Measurements from ENCODE around the gene FADS2.

FADS2 gene

GRCh38 chr11:61851900-61852295 is 23.8 kb downstream of the FADS2 start:
- H3K4me3 ChIP-seq (ENCODE audit: low read length) = no peak overlapping the region
- H3K27ac ChIP-seq (ENCODE audit: low read depth, low read length) = no peak overlapping the region
- 96% methylated on average over 6 of the region's 6 CpGs for WGBS
- no peaks in the 10 kb centered on the region for H3K27me3 ChIP-seq (ENCODE audit: insufficient read depth, low read length)
- no peak overlapping the region for H3K9ac ChIP-seq (ENCODE audit: low read depth, low read length)
- H3K4me1 ChIP-seq (ENCODE audit: insufficient read depth, low read length) = no peaks in the 10 kb centered on the region
- no peaks in the 10 kb centered on the region for H3K9me3 ChIP-seq (ENCODE audit: insufficient read depth, low read depth, low read length)
- peaks cover 98% of the 10 kb centered on the region for H3K36me3 ChIP-seq (ENCODE audit: insufficient read depth, low read length)

- Histone ChIP-seq H3K9me3 (ENCODE audit: insufficient read depth, low read depth, low read length) (no peaks in the 10 kb centered on the region), H3K9ac (ENCODE audit: low read depth, low read length) (no peak overlapping the region), H3K4me1 (ENCODE audit: insufficient read depth, low read length) (no peaks in the 10 kb centered on the region), H3K27ac (ENCODE audit: low read depth, low read length) (no peak overlapping the region), H3K27me3 (ENCODE audit: insufficient read depth, low read length) (no peaks in the 10 kb centered on the region), H3K36me3 (ENCODE audit: insufficient read depth, low read length) (peaks cover 96% of the 10 kb centered on the region), H3K4me3 (ENCODE audit: low read length) (no peak overlapping the region)
- WGBS = 90% methylated on average over 13 of the region's 13 CpGs
Measured at GRCh38 chr11:61853698-61854169, 25.6 kb downstream of the FADS2 start.

- no peaks in the 10 kb centered on the region for H3K9me3 ChIP-seq (ENCODE audit: insufficient read depth, low read depth, low read length)
- no peak overlapping the region for H3K4me3 ChIP-seq (ENCODE audit: low read length)
- 97% methylated on average over 17 of the region's 17 CpGs for WGBS
- no peak overlapping the region for H3K9ac ChIP-seq (ENCODE audit: low read depth, low read length)
- H3K27ac ChIP-seq (ENCODE audit: low read depth, low read length) = no peak overlapping the region
- no peaks in the 10 kb centered on the region for H3K4me1 ChIP-seq (ENCODE audit: insufficient read depth, low read length)
- H3K36me3 ChIP-seq (ENCODE audit: insufficient read depth, low read length) = peaks cover 96% of the 10 kb centered on the region
- H3K27me3 ChIP-seq (ENCODE audit: insufficient read depth, low read length) = no peaks in the 10 kb centered on the region
Measured at GRCh38 chr11:61854206-61854895, 26.3 kb downstream of the FADS2 start.

GRCh38 chr11:61854966-61855714 is 27.0 kb downstream of the FADS2 start:
- Histone ChIP-seq H3K4me1 (ENCODE audit: insufficient read depth, low read length) (no peaks in the 10 kb centered on the region), H3K27ac (ENCODE audit: low read depth, low read length) (no peak overlapping the region), H3K4me3 (ENCODE audit: low read length) (no peak overlapping the region), H3K27me3 (ENCODE audit: insufficient read depth, low read length) (no peaks in the 10 kb centered on the region), H3K9ac (ENCODE audit: low read depth, low read length) (no peak overlapping the region), H3K36me3 (ENCODE audit: insufficient read depth, low read length) (peaks cover 96% of the 10 kb centered on the region), H3K9me3 (ENCODE audit: insufficient read depth, low read depth, low read length) (no peaks in the 10 kb centered on the region)
- WGBS = 94% methylated on average over 14 of the region's 14 CpGs

GRCh38 chr11:61855939-61856680 is 28.0 kb downstream of the FADS2 start:
- WGBS = 97% methylated on average over 12 of the region's 12 CpGs
- no peak overlapping the region for H3K27ac ChIP-seq (ENCODE audit: low read depth, low read length)
- H3K9ac ChIP-seq (ENCODE audit: low read depth, low read length) = no peak overlapping the region
- no peaks in the 10 kb centered on the region for H3K9me3 ChIP-seq (ENCODE audit: insufficient read depth, low read depth, low read length)
- H3K4me1 ChIP-seq (ENCODE audit: insufficient read depth, low read length) = no peaks in the 10 kb centered on the region
- no peaks in the 10 kb centered on the region for H3K27me3 ChIP-seq (ENCODE audit: insufficient read depth, low read length)
- peaks cover 95% of the 10 kb centered on the region for H3K36me3 ChIP-seq (ENCODE audit: insufficient read depth, low read length)
- no peak overlapping the region for H3K4me3 ChIP-seq (ENCODE audit: low read length)

- Histone ChIP-seq H3K27ac (ENCODE audit: low read depth, low read length) (no peak overlapping the region), H3K9ac (ENCODE audit: low read depth, low read length) (no peak overlapping the region), H3K36me3 (ENCODE audit: insufficient read depth, low read length) (peaks cover 93% of the 10 kb centered on the region), H3K9me3 (ENCODE audit: insufficient read depth, low read depth, low read length) (no peaks in the 10 kb centered on the region), H3K27me3 (ENCODE audit: insufficient read depth, low read length) (no peaks in the 10 kb centered on the region), H3K4me1 (ENCODE audit: insufficient read depth, low read length) (no peaks in the 10 kb centered on the region), H3K4me3 (ENCODE audit: low read length) (no peak overlapping the region)
- WGBS = 96% methylated on average over 16 of the region's 16 CpGs
Measured at GRCh38 chr11:61860054-61860903, 32.2 kb downstream of the FADS2 start.

GRCh38 chr11:61861634-61862033 is 33.5 kb downstream of the FADS2 start:
- peaks cover 93% of the 10 kb centered on the region for H3K36me3 ChIP-seq (ENCODE audit: insufficient read depth, low read length)
- H3K9me3 ChIP-seq (ENCODE audit: insufficient read depth, low read depth, low read length) = no peaks in the 10 kb centered on the region
- H3K4me1 ChIP-seq (ENCODE audit: insufficient read depth, low read length) = no peaks in the 10 kb centered on the region
- no peak overlapping the region for H3K4me3 ChIP-seq (ENCODE audit: low read length)
- H3K9ac ChIP-seq (ENCODE audit: low read depth, low read length) = no peak overlapping the region
- no peak overlapping the region for H3K27ac ChIP-seq (ENCODE audit: low read depth, low read length)
- WGBS = 84% methylated on average over 9 of the region's 9 CpGs
- no peaks in the 10 kb centered on the region for H3K27me3 ChIP-seq (ENCODE audit: insufficient read depth, low read length)

- Histone ChIP-seq H3K9me3 (ENCODE audit: insufficient read depth, low read depth, low read length) (no peaks in the 10 kb centered on the region), H3K4me3 (ENCODE audit: low read length) (no peak overlapping the region), H3K27ac (ENCODE audit: low read depth, low read length) (no peak overlapping the region), H3K4me1 (ENCODE audit: insufficient read depth, low read length) (no peaks in the 10 kb centered on the region), H3K9ac (ENCODE audit: low read depth, low read length) (no peak overlapping the region), H3K36me3 (ENCODE audit: insufficient read depth, low read length) (peaks cover 85% of the 10 kb centered on the region), H3K27me3 (ENCODE audit: insufficient read depth, low read length) (no peaks in the 10 kb centered on the region)
- 93% methylated on average over 18 of the region's 18 CpGs for WGBS
Measured at GRCh38 chr11:61862714-61863547, 34.8 kb downstream of the FADS2 start.

GRCh38 chr11:61863548-61864081 is 35.5 kb downstream of the FADS2 start:
- Histone ChIP-seq H3K9me3 (ENCODE audit: insufficient read depth, low read depth, low read length) (no peaks in the 10 kb centered on the region), H3K27me3 (ENCODE audit: insufficient read depth, low read length) (no peaks in the 10 kb centered on the region), H3K4me1 (ENCODE audit: insufficient read depth, low read length) (no peaks in the 10 kb centered on the region), H3K9ac (ENCODE audit: low read depth, low read length) (no peak overlapping the region), H3K4me3 (ENCODE audit: low read length) (no peak overlapping the region), H3K27ac (ENCODE audit: low read depth, low read length) (no peak overlapping the region), H3K36me3 (ENCODE audit: insufficient read depth, low read length) (peaks cover 81% of the 10 kb centered on the region)
- 96% methylated on average over 13 of the region's 13 CpGs for whole genome bisulfite sequencing

All from HUES64 (cell line).